Nephron progenitor cell (in vitro differentiated cells): ENCODE results near the gene MEI1.

Experiments
- DNase-seq: peaks from one replicate; pipeline ENCODE4 v3.0.0; 2021
- H3K27ac Mint-ChIP-seq: 2 replicates; pipeline ENCODE4 v1.8.0; 2021; ENCODE audit warnings: mild to moderate bottlenecking, moderate library complexity, mixed read lengths
- H3K27me3 Mint-ChIP-seq: 2 replicates; pipeline ENCODE4 v1.8.0; 2021; ENCODE audit warnings: mild to moderate bottlenecking, low read depth, mixed read lengths; ENCODE audit not compliant: poor library complexity
- H3K36me3 Mint-ChIP-seq: 2 replicates; pipeline ENCODE4 v1.8.0; 2021; ENCODE audit warnings: low read depth, mixed read lengths
- H3K4me1 Mint-ChIP-seq: 2 replicates; pipeline ENCODE4 v1.8.0; 2021; ENCODE audit warnings: mixed read lengths
- H3K4me3 Mint-ChIP-seq: 2 replicates; pipeline ENCODE4 v1.8.0; 2021; ENCODE audit warnings: mild to moderate bottlenecking, moderate library complexity, mixed read lengths
- H3K9me3 Mint-ChIP-seq: 2 replicates; pipeline ENCODE4 v1.8.0; 2021; ENCODE audit warnings: mild to moderate bottlenecking, moderate library complexity, mixed read lengths
- TF ChIP-seq, protein P1 (sequence below): fragments of 200-600 bp; sonication (generic); IDR thresholded peaks from 2 replicates; pipeline ENCODE4 v1.5.0; 2021; ENCODE audit warnings: antibody characterized with exemption

Gene MEI1

DNA sequence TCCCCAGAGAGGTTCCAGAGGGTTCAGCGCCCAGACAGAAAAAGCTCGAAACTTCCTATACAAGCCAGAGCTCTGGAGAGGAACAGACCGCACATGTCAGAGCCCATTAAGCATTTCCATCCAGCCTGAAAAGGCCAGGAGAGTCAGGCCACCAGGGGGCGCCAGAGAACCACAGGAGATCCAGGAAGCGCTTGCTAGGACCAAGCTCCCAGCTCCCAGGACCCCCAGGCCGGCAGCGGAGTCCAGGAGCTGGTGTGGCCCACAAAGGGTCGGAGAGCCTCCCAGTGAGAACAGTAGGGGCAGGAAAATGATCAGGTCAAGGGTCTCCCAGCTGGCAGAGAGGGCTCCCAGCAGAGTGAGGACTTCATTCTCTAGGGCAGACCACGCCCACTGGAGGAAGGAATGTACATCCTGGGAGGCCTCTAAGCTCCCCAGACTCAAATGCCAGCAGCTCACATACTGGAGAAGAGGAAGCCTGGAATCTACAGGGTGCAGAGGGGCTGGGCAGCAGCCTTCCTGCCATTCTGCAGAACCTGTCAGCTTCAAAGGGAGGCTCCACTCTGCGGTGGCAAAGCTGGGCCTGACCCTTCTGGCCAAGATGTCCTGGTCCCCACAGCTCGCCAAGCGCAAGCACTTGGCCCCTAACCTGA is 2.1 kb upstream of the MEI1 start:
- Mint-ChIP-seq H3K4me1 (no peaks in the 10 kb centered on the region), H3K9me3 (no peaks in the 10 kb centered on the region), H3K36me3 (no peaks in the 10 kb centered on the region), H3K4me3 (no peak overlapping the region), H3K27ac (peak overlapping the region; percentile 82), H3K27me3 (peaks cover 3% of the 10 kb centered on the region)
- TF ChIP-seq, protein P1, sequence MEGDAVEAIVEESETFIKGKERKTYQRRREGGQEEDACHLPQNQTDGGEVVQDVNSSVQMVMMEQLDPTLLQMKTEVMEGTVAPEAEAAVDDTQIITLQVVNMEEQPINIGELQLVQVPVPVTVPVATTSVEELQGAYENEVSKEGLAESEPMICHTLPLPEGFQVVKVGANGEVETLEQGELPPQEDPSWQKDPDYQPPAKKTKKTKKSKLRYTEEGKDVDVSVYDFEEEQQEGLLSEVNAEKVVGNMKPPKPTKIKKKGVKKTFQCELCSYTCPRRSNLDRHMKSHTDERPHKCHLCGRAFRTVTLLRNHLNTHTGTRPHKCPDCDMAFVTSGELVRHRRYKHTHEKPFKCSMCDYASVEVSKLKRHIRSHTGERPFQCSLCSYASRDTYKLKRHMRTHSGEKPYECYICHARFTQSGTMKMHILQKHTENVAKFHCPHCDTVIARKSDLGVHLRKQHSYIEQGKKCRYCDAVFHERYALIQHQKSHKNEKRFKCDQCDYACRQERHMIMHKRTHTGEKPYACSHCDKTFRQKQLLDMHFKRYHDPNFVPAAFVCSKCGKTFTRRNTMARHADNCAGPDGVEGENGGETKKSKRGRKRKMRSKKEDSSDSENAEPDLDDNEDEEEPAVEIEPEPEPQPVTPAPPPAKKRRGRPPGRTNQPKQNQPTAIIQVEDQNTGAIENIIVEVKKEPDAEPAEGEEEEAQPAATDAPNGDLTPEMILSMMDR, result peak; percentile 98
- peak; percentile 100 for DNase-seq

- Mint-ChIP-seq H3K36me3 (no peaks in the 10 kb centered on the region), H3K4me3 (no peak overlapping the region), H3K27ac (no peak overlapping the region), H3K4me1 (no peaks in the 10 kb centered on the region), H3K9me3 (no peaks in the 10 kb centered on the region), H3K27me3 (peaks cover 13% of the 10 kb centered on the region)
- TF ChIP-seq, protein P1, result no peak
- DNase-seq, result no peak
These were observed 733 bp downstream of the MEI1 start for GRCh38 chr22:41700108-41700364.

DNA sequence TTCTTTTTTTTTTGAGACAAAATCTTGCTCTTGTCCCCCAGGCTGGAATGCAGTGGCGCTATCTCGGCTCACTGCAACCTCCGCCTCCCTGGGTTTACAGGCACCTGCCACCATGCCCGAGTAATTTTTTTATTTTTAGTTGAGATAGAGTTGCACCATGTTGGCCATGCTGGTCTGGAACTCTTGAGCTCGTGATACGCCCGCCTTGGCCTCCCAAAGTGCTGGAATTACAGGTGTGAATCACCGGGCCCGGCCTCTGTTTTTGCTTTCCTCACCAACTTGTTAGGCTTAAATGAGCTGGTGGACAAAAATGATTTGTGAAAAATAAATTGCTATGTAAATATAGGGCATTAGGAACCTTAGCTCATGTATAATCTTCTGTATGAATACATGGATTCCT is 3.5 kb downstream of the MEI1 start:
- Mint-ChIP-seq H3K36me3 (no peaks in the 10 kb centered on the region), H3K9me3 (no peaks in the 10 kb centered on the region), H3K27ac (no peak overlapping the region), H3K4me1 (no peaks in the 10 kb centered on the region), H3K27me3 (peaks cover 10% of the 10 kb centered on the region), H3K4me3 (no peak overlapping the region)
- TF ChIP-seq, protein P1, result no peak
- no peak for DNase-seq

DNA sequence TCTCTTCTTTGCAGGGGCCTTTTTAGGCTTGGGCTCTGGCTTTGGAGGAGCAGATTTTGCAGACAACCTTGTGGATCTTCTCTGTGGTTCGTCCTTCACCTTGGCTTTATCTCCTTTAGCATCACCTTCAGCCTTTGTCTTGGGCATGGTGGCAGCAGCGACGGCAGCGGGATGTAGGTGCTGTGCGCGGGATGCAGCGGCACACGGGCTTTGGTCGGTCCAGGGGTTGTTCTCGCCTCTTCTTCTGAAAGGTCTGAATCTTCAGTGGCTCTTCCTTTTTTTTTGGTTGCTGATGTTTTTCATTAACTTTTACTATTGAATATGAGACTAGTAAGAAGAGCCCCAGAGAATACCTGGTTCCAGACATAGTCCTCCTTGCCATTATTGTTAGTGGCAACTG is 10.0 kb downstream of the MEI1 start:
- Mint-ChIP-seq H3K4me3 (no peak overlapping the region), H3K9me3 (no peaks in the 10 kb centered on the region), H3K36me3 (no peaks in the 10 kb centered on the region), H3K27ac (no peak overlapping the region), H3K27me3 (peaks cover 24% of the 10 kb centered on the region), H3K4me1 (peaks cover 10% of the 10 kb centered on the region)
- no peak for DNase-seq
- TF ChIP-seq, protein P1, result no peak

GRCh38 chr22:41713004-41713403 is 13.7 kb downstream of the MEI1 start:
- no peaks in the 10 kb centered on the region for H3K36me3 Mint-ChIP-seq
- peaks cover 11% of the 10 kb centered on the region for H3K4me1 Mint-ChIP-seq
- H3K27ac Mint-ChIP-seq, result no peak overlapping the region
- H3K4me3 Mint-ChIP-seq, result no peak overlapping the region
- TF ChIP-seq, protein P1, result no peak
- peaks cover 35% of the 10 kb centered on the region for H3K27me3 Mint-ChIP-seq
- H3K9me3 Mint-ChIP-seq, result no peaks in the 10 kb centered on the region
- DNase-seq, result no peak

GRCh38 chr22:41722496-41722895 is 23.2 kb downstream of the MEI1 start:
- no peak for DNase-seq

More at GRCh38 chr22:41722496-41722895, 23.2 kb downstream of the MEI1 start:
- Mint-ChIP-seq H3K27me3 (peaks cover 14% of the 10 kb centered on the region), H3K27ac (no peak overlapping the region), H3K36me3 (no peaks in the 10 kb centered on the region), H3K9me3 (no peaks in the 10 kb centered on the region), H3K4me1 (no peaks in the 10 kb centered on the region), H3K4me3 (no peak overlapping the region)
- TF ChIP-seq, protein P1, result no peak
